ENCODE data around the gene HMCN2. TPM values are rescaled to one million over a fixed set of nuclear protein-coding genes. Genes with fewer than 3 reads are reported as not detected.

Gene HMCN2
- total and polyA plus RNA-seq, 2 donors (not counting 1 experiment from before 2014, with no cell fraction given) = 0.01 TPM; not detected in 1

- peaks cover 0 to 31% (median 4%) of the 10 kb centered on the region in 4 experiments for H3K27me3 ChIP-seq (replicated peaks in 1 of 4; ENCODE audit: control extremely low read depth in 1 of 4, control insufficient read depth in 3 of 4, insufficient read depth in 4 of 4, low read length in 3 of 4)
- no peaks in the 10 kb centered on the region for H3K4me1 ChIP-seq (ENCODE audit: control insufficient read depth in 2 of 2, insufficient read depth in 2 of 2, low read length in 2 of 2)
- no peak overlapping the region for H3K9ac ChIP-seq (ENCODE audit: low read length)
- H4K20me1 ChIP-seq (ENCODE audit: control insufficient read depth, insufficient read depth, low read length, poor library complexity, severe bottlenecking) = no peaks in the 10 kb centered on the region
- ChIA-PET CTCF (no interaction called here), POLR2A (no interaction called here)
- no peaks in the 10 kb centered on the region for H3K9me3 Mint-ChIP-seq (ENCODE audit: insufficient read depth)
- ATAC-seq (ENCODE audit: low read depth) (no peak), DNase-seq (no peak)
- no peak overlapping the region for H3K4me3 Mint-ChIP-seq
- H3K4me1 Mint-ChIP-seq = no peaks in the 10 kb centered on the region
- H3K4me2 ChIP-seq (replicated peaks; ENCODE audit: low read depth, low read length, poor library complexity, severe bottlenecking) = no peak overlapping the region
- WGBS (ENCODE audit: insufficient coverage) = 90% methylated on average over 10 of the region's 10 CpGs
- H3K27me3 Mint-ChIP-seq = peaks cover 18% of the 10 kb centered on the region
- no peak overlapping the region for H3K27ac ChIP-seq (ENCODE audit: low read length in 2 of 2)
- no peak overlapping the region for H2AFZ ChIP-seq (ENCODE audit: insufficient read depth, low read depth, low read length, poor library complexity, severe bottlenecking)
- intact Hi-C loops (cut with micrococcal nuclease) = no loop called here
- no peaks in the 10 kb centered on the region for H3K36me3 ChIP-seq (replicated peaks in 1 of 2; ENCODE audit: control extremely low read depth in 1 of 2, control insufficient read depth in 1 of 2, extremely low read depth in 1 of 2, insufficient read depth in 2 of 2, low read length in 1 of 2)
- no peak overlapping the region for H3K4me3 ChIP-seq (ENCODE audit: control extremely low read depth in 1 of 5, extremely low read depth in 1 of 5, insufficient read depth in 1 of 5, low read depth in 2 of 5, low read length in 4 of 5)
- no peak for TF ChIP-seq EZH2 (IDR thresholded peaks at IDR 0.05; ENCODE audit: borderline replicate concordance, insufficient read depth, low read depth, low read length, poor library complexity, severe bottlenecking)
- TF ChIP-seq, protein P1, sequence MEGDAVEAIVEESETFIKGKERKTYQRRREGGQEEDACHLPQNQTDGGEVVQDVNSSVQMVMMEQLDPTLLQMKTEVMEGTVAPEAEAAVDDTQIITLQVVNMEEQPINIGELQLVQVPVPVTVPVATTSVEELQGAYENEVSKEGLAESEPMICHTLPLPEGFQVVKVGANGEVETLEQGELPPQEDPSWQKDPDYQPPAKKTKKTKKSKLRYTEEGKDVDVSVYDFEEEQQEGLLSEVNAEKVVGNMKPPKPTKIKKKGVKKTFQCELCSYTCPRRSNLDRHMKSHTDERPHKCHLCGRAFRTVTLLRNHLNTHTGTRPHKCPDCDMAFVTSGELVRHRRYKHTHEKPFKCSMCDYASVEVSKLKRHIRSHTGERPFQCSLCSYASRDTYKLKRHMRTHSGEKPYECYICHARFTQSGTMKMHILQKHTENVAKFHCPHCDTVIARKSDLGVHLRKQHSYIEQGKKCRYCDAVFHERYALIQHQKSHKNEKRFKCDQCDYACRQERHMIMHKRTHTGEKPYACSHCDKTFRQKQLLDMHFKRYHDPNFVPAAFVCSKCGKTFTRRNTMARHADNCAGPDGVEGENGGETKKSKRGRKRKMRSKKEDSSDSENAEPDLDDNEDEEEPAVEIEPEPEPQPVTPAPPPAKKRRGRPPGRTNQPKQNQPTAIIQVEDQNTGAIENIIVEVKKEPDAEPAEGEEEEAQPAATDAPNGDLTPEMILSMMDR (IDR thresholded peaks at IDR 0.05) = no peak
- no peak overlapping the region for H3K27ac Mint-ChIP-seq
- H3K79me2 ChIP-seq (ENCODE audit: control insufficient read depth, insufficient read depth, low read length) = no peaks in the 10 kb centered on the region
- no peaks in the 10 kb centered on the region for H3K9me3 ChIP-seq (ENCODE audit: control extremely low read depth in 1 of 3, control insufficient read depth in 2 of 3, insufficient read depth in 1 of 3, low read length in 2 of 3)
These were observed 204.7 kb downstream of the HMCN2 start for GRCh38 chr9:130470269-130470668.

DNA sequence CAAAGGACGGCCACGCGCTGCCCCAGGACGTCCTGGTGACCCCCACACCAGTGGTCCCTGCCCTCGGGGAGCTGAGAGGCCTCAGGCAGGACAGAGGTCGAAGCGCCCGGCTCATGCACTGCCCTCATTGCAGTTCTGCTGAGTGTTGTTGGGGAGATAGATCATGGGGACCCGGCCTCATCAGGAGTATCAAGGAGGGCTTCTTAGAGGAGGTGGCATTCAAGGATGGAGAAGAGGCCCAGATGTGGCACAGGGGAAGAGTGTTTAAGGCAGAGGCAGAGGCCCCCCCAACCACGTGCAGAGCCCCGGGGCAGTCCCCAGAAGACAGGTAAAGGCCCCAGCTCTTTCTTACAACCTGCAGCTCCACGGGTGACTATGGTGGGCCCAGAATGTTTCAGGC is 205.4 kb downstream of the HMCN2 start:
- TF ChIP-seq, protein P1 (IDR thresholded peaks at IDR 0.05) = no peak
- no peak for TF ChIP-seq EZH2 (IDR thresholded peaks at IDR 0.05; ENCODE audit: borderline replicate concordance, insufficient read depth, low read depth, low read length, poor library complexity, severe bottlenecking)

More for the DNA sequence above, 205.4 kb downstream of the HMCN2 start:
- Histone ChIP-seq H4K20me1 (ENCODE audit: control insufficient read depth, insufficient read depth, low read length, poor library complexity, severe bottlenecking) (no peaks in the 10 kb centered on the region), H3K4me1 (ENCODE audit: control insufficient read depth in 2 of 2, insufficient read depth in 2 of 2, low read length in 2 of 2) (no peaks in the 10 kb centered on the region), H3K27me3 (replicated peaks in 1 of 4; ENCODE audit: control extremely low read depth in 1 of 4, control insufficient read depth in 3 of 4, insufficient read depth in 4 of 4, low read length in 3 of 4) (peaks cover 0 to 29% (median 4%) of the 10 kb centered on the region in 4 experiments), H3K9me3 (ENCODE audit: control extremely low read depth in 1 of 3, control insufficient read depth in 2 of 3, insufficient read depth in 1 of 3, low read length in 2 of 3) (no peaks in the 10 kb centered on the region), H3K4me2 (replicated peaks; ENCODE audit: low read depth, low read length, poor library complexity, severe bottlenecking) (no peak overlapping the region), H3K27ac (ENCODE audit: low read length in 2 of 2) (no peak overlapping the region), H3K79me2 (ENCODE audit: control insufficient read depth, insufficient read depth, low read length) (no peaks in the 10 kb centered on the region), H3K9ac (ENCODE audit: low read length) (no peak overlapping the region), H2AFZ (ENCODE audit: insufficient read depth, low read depth, low read length, poor library complexity, severe bottlenecking) (no peak overlapping the region), H3K4me3 (ENCODE audit: control extremely low read depth in 1 of 5, extremely low read depth in 1 of 5, insufficient read depth in 1 of 5, low read depth in 2 of 5, low read length in 4 of 5) (no peak overlapping the region), H3K36me3 (replicated peaks in 1 of 2; ENCODE audit: control extremely low read depth in 1 of 2, control insufficient read depth in 1 of 2, extremely low read depth in 1 of 2, insufficient read depth in 2 of 2, low read length in 1 of 2) (no peaks in the 10 kb centered on the region)
- intact Hi-C loops (cut with micrococcal nuclease) = no loop called here
- Mint-ChIP-seq H3K9me3 (ENCODE audit: insufficient read depth) (no peaks in the 10 kb centered on the region), H3K27ac (no peak overlapping the region), H3K4me3 (no peak overlapping the region), H3K27me3 (peaks cover 18% of the 10 kb centered on the region), H3K4me1 (no peaks in the 10 kb centered on the region)
- ChIA-PET CTCF (no interaction called here), POLR2A (no interaction called here)
- 82% methylated on average over 12 of the region's 12 CpGs for WGBS (ENCODE audit: insufficient coverage)
- DNase-seq (no peak), ATAC-seq (ENCODE audit: low read depth) (no peak)
